OCI-LY1 (cell line): ENCODE measurements around the gene NEUROG2.

Experiments
- CTCF ChIP-seq: fragments of 200-600 bp; sonication (generic), shearing (Covaris generic); IDR thresholded peaks from 2 replicates; pipeline ENCODE4 v1.5.1; 2017; ENCODE audit warnings: mild to moderate bottlenecking, antibody characterized with exemption, low read length, moderate library complexity, mixed read lengths
- EZH2 ChIP-seq: fragments of 200-600 bp; sonication (generic), shearing (Covaris generic); IDR thresholded peaks from 2 replicates; pipeline ENCODE4 v1.8.0; 2017; ENCODE audit warnings: borderline replicate concordance, mixed run types, mild to moderate bottlenecking, antibody characterized with exemption, low read length, moderate library complexity, mixed read lengths

- TF ChIP-seq CTCF (no peak), EZH2 (no peak)
Measured at GRCh38 chr4:112509243-112510141, 6.5 kb downstream of the NEUROG2 start.
